GM19455 (cell line): ENCODE data around the gene NPRL2.
"Not testable (repeated sequence)": the region's sequence is repeated elsewhere in the genome, so short reads cannot be mapped to it uniquely, and the experiment has no call there.

Experiments
- ATAC-seq: cut with Tn5 transposase; IDR thresholded peaks from one replicate; pipeline ENCODE4 v1.9.1; 2021; ENCODE audit not compliant: unreplicated experiment

NPRL2 gene

DNA sequence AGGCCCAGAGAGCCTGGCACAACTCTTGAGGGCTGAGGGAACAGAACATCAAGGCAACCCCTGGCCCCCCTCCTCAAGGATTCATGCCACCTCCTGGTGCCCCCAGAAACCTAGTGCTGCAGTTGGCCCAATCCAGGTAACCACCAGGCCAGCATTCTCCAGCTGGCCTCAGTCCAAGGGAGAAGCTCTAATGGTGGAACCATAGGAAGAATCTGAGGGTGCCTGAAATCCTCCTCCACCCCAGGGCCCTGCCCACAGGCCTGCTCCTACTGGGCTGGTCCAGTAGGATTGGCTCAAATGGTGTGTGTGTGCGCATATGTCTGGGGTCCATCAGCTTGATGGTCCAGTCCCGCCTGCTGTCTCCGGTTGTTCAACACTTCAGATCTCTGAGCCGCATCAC is 35.8 kb downstream of the NPRL2 start:
- no peak for ATAC-seq

DNA sequence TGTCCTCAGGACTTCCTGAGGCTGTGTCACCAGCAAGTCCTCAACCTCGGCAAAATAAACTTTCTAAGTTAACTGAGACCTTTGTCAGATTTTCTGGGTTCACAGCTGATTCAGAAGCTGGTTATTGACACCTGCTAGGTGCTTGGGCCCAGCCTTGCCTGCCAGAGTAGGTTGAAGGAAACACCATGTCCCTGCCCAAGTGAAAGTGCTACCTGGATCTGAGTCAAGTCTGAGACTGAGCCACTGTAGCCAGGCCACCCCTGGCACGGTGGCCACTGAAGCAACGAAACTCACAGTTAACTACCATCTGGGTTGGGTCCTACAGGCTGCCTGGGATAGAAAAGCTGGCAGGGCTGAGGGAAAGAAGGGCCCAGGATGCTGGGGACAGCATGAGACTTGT is 36.2 kb downstream of the NPRL2 start:
- ATAC-seq = no peak

- ATAC-seq = not testable (repeated sequence)
Measured at GRCh38 chr3:50312041-50312440, 38.5 kb downstream of the NPRL2 start.

- no peak for ATAC-seq
Measured at GRCh38 chr3:50304601-50305000, 46.0 kb downstream of the NPRL2 start.

DNA sequence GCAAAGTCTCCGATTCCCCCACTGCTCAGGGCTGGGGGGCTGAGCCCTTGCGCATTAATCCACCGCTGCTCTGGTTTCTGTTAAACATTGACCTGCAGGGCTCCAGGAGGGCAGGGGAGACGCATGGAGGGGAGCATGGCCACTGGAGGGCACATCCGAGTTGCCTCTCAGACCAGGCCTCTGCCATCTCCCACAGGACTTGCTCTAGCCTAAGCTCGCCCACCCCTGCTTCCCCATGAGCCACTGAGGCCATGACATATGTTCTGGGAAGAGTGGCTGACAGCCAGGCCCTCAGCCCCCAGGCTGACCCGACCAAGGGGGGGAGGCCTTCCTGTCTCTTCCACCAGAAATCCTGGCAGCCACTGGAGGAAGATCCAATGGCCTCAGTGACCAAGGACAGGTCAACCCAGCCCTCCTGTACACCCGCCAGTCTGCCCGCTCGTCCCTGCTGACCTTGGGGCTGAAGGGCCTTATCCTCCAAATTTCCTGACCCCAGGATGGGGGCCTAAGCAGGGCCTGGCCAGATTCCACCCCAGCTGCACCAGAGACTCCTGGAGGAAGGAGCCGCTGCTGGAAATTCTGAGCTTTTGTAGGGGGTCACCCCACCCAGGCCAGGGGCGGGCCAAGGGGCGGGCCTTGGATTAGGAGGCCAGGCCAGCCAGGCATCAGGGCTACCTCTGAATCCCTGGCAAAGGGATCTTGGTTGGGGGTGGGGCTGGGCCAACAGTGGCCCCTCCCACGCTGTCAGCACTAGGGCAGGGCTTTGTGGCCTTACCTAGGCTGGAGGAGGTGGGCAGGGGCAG is 47.4 kb downstream of the NPRL2 start, which contains the start of gene HYAL1:
Gene HYAL1 (minus strand): TSS at position 562 of the 803 bp plus-strand sequence. CDS start 618 bp downstream, outside the sequence.
- no peak for ATAC-seq

- ATAC-seq = no peak
Measured at GRCh38 chr3:50302095-50303012, 48.2 kb downstream of the NPRL2 start.

DNA sequence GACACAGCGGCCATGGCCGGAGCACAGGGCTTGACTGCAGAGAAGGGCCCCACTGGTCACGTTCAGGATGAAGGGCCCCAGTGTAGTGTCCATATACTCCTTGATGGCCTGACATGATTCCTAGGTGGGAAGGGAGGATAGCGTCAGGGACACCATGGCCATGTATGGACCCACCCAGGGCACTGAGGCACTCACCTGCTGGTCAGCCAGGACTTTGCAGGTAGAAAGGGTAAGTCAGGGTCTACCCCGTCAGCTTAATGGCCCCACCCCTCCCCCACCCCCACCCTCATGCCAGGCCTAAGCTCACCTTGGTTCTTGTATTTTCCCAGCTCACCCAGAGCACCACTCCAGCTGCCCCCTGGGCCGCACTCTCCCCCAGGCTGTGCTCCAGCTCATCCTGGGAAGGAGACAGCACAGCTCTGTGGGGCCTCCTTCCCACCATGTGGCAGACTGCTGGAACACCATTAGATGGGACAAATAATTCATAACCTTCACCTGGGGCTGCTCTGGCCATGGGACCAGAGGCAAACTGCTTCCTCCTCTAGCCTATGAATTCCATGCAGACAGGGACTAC is 49.8 kb downstream of the NPRL2 start:
- ATAC-seq = no peak

- no peak for ATAC-seq
Measured at GRCh38 chr3:50299929-50300680, 50.5 kb downstream of the NPRL2 start.

- ATAC-seq = no peak
Measured at GRCh38 chr3:50299638-50299928, 51.0 kb downstream of the NPRL2 start.

DNA sequence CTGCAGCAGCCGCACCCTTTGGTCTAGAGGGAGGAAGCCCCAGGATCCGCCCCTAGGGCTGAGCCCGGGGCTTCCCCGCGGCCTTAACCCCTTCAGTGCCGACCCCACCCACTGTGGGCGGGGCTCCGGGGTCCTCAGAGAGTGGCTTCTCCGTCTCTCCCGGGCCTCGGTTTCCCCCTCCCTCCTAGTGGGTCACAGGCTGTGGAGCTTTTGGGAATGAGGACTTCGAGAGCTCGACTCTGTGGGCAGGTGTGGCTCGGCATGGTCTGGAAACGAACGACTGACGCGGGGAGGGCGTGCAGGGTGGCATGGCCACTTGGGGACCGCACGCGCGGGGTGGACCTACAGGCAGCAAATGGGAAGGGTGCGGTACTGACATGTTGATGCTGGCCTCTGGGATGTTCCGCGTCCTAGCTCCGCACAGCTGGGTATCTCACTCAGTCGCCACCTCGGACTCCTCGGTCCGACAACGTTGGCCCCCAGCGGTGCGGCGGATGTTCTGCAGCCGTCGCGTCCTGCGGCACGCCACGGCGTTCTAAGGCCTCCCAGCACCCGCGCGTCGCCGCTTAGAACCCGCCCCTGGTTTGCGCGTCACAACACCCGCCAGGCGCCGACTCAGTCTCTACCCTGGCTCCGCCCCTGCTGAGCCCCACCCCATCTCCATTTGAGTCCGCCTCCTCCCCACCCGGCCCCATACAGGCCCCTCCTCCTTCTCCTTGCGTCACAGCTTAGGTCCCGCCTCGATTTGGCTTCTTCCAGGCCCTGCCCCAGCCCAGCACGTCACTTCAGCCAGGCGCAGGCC is 51.5 kb downstream of the NPRL2 start, which contains the start of the genes HYAL3 and NAA80:
Gene HYAL3 (minus strand): TSS at position 570 of the 802 bp plus-strand sequence. CDS start 3,803 bp downstream, outside the sequence.
Gene NAA80 (minus strand): TSS at position 570 of the 802 bp plus-strand sequence. CDS start 1,942 bp downstream, outside the sequence.
- peak; percentile 82 for ATAC-seq

GRCh38 chr3:50297896-50298725 is 52.5 kb downstream of the NPRL2 start:
- ATAC-seq = no peak

DNA sequence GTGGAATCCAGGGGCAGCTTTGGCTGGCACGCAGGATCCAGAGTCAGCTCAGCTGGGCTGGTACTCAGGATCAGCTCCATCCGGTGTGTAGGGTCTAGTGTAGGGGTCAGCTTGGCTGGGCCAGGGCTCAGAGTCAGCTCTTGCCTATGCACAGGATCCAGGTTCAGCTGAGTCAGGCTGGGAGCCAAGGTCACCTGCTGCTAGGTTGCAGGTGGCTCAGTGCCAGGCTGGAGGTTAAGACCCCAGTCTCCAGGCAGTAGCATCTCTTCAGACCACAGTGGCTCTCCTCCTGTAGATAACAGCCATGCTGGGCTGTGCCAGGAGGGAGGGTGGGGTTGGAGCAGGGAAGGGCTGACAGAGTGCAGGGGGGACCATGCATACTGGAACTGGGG is 53.2 kb downstream of the NPRL2 start:
- no peak for ATAC-seq
